ENCODE results near the gene TYW1.

DNA sequence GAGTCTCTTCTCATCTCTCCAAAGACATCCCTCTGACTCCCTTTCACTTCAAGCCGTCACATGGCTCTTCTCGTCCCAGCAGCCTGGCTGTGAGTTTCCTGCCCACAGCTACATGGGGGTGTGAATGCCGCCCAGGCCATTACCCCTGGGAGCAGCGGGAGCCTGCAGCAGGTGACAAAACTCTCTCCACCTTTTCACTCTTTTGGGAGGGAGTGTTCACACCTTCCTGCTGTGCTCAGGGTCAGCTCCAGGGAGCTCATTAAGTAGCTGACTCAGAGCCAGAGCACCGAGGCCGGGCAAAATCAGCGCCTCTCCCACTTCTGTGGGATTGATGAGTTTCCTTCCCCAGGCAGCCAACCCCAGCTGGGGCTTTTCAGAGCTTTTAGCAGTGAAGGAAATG, 271.3 kb downstream of the TYW1 start:
- TF ChIP-seq ZNF274 (IDR thresholded peaks at IDR 0.05; ENCODE audit: low read depth, low read length), result no peak
- TF ChIP-seq SUZ12 (IDR thresholded peaks at IDR 0.05; ENCODE audit: extremely low read depth, insufficient read depth, insufficient read length), result no peak
- no peak for TF ChIP-seq YY1 (IDR thresholded peaks at IDR 0.05; ENCODE audit: insufficient read depth, insufficient read length)

All from NT2/D1 (cell line).